Right hindlimb (tissue), 1 donor: Measurements from ENCODE around the gene CANX.
"Not testable (repeated sequence)": the region's sequence is repeated elsewhere in the genome, so short reads cannot be mapped to it uniquely, and the experiment has no call there.

ENCODE experiments used
- DNase-seq: peaks from one replicate; pipeline ENCODE4 v3.0.0-alpha.2; 2018

The CANX gene, protein sequence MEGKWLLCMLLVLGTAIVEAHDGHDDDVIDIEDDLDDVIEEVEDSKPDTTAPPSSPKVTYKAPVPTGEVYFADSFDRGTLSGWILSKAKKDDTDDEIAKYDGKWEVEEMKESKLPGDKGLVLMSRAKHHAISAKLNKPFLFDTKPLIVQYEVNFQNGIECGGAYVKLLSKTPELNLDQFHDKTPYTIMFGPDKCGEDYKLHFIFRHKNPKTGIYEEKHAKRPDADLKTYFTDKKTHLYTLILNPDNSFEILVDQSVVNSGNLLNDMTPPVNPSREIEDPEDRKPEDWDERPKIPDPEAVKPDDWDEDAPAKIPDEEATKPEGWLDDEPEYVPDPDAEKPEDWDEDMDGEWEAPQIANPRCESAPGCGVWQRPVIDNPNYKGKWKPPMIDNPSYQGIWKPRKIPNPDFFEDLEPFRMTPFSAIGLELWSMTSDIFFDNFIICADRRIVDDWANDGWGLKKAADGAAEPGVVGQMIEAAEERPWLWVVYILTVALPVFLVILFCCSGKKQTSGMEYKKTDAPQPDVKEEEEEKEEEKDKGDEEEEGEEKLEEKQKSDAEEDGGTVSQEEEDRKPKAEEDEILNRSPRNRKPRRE

DNA sequence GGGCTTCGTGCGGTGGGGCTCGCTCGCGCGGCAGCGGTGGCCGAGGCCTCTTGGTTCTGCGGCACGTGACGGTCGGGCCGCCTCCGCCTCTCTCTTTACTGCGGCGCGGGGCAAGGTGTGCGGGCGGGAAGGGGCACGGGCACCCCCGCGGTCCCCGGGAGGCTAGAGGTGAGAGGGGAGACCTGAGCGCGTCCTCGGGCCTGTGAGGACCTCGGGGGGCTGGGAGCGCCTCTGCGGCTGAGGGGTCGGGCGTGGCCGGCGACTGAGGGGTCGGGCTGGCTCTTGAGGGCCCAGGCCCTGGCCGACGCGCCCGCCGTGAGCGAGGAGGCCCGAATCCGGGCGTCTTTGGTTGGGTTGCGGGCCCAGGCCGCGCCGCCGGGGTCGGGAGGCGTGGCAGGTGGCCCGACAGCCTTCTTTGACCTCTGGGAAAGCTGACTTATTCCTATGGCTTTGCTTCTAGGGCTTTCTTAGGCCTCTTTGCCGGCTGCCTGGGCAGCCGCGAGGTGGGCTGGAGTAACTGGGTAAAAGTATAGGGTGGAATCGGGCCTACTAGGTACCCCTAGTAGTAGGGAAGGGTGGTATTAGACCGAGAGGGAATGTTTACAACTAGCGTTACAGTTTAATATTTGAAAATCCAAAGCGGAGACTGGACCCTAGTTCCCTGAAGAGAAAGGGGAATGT, at the start of gene CANX:
Gene CANX, plus strand, starts transcription at position 33 of the 681 bp plus-strand sequence. CDS start 6,715 bp downstream, outside the sequence.
- no peak for DNase-seq

- DNase-seq = not testable (repeated sequence)
These were observed 49.5 kb upstream of the CANX start for GRCh38 chr5:179649166-179649703.

GRCh38 chr5:179650245-179650644, 48.5 kb upstream of the CANX start:
- not testable (repeated sequence) for DNase-seq

GRCh38 chr5:179653135-179653534, 45.6 kb upstream of the CANX start:
- DNase-seq = not testable (repeated sequence)

DNA sequence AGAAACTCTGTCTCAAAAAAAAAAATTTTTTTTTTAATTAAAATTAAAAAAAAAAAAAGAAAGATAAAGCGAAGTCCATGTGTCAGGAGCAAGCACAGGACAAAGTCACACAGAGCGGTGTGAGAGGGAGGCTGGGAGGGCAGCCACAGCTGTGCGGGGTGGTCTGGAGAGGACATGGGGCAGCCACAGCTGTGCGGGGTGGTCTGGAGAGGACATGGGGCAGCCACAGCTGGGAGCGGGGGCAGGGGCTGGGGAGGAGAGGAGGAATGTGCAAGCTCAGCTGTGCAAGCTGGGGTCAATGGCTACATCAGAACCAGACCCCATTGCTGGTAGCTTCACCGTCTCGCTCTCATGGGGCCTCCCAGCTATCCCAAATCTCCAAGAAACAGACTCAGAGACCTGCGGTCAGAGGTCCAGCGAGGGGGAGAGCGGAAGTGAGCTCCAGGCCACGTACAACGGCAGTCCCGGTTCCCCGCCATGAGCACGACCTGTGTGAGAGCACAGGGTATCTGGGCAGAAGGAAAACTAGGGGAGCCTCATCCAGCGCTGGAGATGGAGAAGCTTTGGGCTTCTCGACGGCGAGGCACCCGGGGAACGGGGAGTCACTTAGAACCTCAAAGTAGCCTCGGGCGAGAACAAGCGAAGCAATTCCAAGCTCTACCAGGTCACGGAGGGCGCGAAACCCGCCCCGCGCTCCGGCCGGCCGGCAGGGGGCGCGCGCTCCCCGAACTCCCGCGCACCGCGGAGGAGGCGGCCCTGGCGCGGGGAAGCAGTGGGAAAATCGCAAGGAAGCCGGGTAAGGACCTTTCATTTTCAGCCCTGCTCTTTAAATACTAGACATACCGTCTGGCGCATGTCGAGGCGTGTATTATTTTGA, 41.2 kb upstream of the CANX start:
- DNase-seq = not testable (repeated sequence)

DNA sequence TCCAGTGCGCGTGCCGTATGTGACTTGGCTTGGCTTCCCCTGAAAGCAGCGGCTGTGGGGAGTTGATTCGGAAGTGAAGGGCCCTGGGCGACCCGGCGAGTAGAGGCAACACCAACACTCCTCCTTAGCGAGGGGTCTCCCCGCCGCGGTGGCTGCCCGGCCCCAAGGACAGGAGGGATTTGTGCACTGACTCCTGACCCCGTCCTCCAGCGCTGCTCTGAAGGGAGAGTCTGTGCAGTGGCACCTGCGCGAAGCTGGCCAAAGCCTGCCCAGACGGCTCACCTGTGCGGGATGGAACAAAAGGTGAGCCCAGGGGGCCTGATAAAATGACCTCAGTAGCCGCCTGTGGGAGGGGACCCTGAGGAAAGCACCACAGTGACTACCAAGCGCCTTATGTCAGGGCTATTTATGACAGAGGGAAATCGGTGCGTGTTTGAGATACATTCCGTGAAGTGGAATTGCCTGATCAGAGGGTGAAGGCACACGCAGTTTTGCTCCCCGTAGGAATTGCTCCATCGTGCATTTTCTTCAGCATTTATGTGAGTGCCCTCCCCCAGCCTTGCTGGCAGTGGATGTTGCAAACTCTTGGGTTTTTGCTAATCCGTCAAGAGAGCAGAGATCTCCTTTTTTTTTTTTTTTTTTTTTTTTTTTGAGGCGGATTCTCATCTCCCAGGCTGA, 40.4 kb upstream of the CANX start:
- DNase-seq = not testable (repeated sequence)

GRCh38 chr5:179661647-179662046, 37.1 kb upstream of the CANX start:
- DNase-seq = not testable (repeated sequence)

DNA sequence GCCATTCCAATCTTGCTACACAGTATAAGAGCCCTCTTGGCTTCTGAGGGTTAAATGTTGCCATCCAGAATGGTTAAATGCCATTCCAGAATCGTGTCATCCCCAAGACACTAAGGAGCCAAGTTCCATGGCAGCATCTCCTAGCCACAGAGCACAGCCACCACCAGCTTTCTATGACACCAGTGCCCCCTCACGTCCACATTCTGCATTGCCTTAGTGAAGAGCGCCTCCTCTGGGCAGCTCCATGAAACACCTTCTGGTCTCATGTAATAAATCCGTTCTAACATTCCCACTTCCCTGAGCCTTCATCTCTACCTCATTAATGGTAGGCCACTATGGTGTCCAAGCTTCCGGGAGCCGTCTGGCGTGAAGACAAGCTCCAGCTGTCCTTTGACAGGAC, 30.4 kb upstream of the CANX start:
- peak; percentile 32 for DNase-seq

DNA sequence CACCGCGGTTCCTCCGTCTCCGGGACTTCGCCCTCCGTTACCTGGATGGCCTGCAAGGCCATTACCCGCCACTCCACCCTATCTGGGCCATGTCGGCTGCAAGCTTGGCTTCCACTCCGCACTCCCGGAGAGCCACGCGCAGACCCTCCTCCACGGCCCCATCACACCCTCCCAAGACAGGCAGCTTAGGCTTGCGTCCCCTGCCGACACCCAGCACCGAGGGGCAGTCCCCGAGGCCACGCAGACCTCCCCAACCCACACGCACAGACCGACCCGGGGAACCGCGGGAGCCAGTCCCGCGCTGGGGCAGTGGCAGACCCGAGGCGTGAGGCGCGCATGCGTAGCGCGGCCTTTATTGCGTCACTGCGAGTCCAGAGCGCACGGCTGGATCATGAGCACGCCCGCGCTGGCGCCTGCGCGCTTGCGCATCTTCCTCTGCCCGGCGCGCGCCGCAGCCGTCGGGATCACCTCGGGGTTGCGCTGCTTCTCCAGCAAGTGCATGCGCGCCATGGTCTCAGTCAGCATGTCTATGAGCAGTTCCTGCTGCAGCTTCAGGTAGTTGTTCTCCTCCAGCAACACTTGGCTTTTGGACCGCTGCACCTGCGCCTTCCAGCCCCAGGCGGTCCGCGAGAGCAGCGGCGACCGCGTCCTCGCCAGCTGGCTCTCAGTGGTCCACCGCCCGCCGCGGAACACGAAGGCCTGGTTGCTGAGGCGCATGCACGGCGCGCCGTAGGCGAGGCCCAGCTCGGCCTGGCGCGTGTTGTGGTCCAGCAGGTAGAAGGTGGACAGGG, 20.3 kb upstream of the CANX start:
- DNase-seq = peak; percentile 97

GRCh38 chr5:179679014-179679674, 19.6 kb upstream of the CANX start:
- DNase-seq = peak; percentile 83

DNA sequence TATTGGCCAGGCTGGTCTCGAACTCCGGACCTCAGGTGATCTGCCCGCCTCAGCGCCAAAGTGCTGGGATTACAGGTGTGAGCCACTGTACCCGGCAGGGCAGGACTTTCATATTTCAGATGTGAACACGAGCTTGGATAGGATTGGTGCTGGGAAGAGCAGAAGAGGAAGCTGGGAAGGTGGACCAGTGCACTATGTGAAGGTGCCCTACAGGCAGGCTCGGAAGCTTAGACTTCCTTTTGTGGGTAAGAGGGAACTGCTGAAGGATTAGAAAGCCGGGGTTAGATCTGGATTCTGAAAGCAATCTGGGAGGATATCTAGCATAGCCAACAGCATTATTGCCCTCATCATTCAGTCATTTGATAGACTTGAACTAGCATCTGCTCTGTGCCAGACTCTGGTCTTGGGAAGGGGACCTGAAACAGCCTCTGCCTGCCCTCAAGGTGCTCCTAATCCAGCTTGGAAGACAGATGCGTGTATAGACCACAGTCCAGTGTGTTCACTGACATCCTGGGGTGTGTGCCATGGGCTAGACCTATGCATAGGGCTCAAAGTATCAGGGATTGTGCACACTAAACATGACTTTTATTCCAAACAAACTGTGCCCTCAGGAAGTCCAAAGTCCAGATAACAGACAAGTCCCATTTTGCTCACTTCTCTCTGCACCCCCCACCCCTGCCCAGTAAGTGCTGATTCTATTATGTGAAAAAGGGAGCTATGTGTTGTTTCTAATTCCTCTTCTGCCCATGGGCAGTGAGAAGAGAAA, 18.6 kb upstream of the CANX start:
- no peak for DNase-seq

DNA sequence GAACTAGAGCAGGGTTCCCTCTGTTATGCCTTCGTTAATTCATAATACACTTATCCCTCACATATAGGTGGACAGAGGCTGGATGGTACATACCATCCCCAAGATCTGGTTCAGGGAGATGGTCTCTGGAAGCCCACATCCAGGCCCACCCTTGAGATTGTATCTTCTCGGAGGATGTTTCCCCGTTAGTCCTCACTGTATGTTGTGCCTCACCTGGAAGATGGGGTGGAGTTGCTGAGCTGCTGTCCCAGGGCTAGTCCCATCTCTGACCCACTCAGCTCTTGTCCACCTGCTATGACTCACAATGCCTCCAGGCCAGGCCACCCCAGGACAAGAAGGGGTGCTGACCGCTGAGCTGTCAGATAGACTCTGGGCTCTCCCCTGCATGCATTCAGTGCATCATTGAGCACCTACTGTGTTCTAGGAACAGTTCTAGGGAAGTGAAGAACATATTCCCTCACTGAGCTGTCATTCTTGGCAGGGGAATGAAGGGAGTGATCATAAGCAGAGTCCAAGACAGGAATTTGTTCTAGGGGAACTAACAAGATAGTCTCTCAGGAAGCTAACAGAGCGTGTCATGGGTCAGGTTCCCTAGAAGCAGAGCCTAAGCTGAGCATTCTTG, 17.9 kb upstream of the CANX start, which contains the start of gene CBY3:
Gene CBY3, minus strand, starts transcription at position 255 of the 622 bp plus-strand sequence. Its CDS starts 116 bp downstream, at position 139.
- no peak for DNase-seq

- not testable (repeated sequence) for DNase-seq
These were observed 9.6 kb upstream of the CANX start for GRCh38 chr5:179689212-179689611.

DNA sequence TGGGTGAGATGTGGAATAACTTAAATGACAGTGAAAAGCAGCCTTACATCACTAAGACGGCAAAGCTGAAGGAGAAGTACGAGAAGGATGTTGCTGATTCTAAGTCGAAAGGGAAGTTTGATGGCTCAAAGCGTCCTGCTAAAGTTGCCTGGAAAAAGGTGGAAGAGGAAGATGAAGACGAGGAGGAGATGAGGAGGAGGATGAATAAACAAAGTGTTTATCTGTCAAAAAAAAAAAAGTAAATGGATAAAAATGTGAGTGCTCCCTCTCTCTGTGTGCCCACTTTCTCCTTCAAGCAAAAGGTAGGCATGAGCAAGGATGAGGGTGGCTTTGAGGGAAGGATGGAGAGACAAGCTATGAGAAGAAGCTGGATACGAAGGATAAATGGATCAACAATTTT, 4.2 kb upstream of the CANX start:
- no peak for DNase-seq

GRCh38 chr5:179696603-179697002, 2.2 kb upstream of the CANX start:
- DNase-seq = no peak

- no peak for DNase-seq
These were observed 1.7 kb upstream of the CANX start for GRCh38 chr5:179697108-179697507.

GRCh38 chr5:179697543-179697942, 1.2 kb upstream of the CANX start:
- not testable (repeated sequence) for DNase-seq

- peak; percentile 100 for DNase-seq
These were observed 503 bp upstream of the CANX start for GRCh38 chr5:179697993-179698934.
